Activated naive CD4-positive, alpha-beta T cell treated with anti-CD3 and anti-CD28 coated beads for 36 hours (primary cell): ENCODE results near the gene CRB2. TPM values are rescaled to one million over a fixed set of nuclear protein-coding genes. Genes with fewer than 3 reads are reported as not detected.

ENCODE experiments used
- CTCF ChIA-PET: fragments of 350-600 bp; sonication (Branson Sonifier 250); formaldehyde crosslinking; loops from one replicate; lab custom pipeline; 2021; ENCODE audit warnings: antibody characterized with exemption; lab: Charles Lee
- DNase-seq: peaks from one replicate; pipeline ENCODE4 v3.0.0-alpha.2; 2020
- H3K27ac Mint-ChIP-seq: one replicate; pipeline ENCODE4 v1.8.0; 2021; ENCODE audit warnings: mild to moderate bottlenecking, mixed read lengths
- H3K27me3 Mint-ChIP-seq: one replicate; pipeline ENCODE4 v1.8.0; 2021; ENCODE audit warnings: low read depth, mixed read lengths
- H3K36me3 Mint-ChIP-seq: one replicate; pipeline ENCODE4 v1.8.0; 2021; ENCODE audit warnings: low read depth, mixed read lengths
- H3K4me1 Mint-ChIP-seq: one replicate; pipeline ENCODE4 v1.8.0; 2021; ENCODE audit warnings: low read depth, mixed read lengths
- H3K4me3 Mint-ChIP-seq: one replicate; pipeline ENCODE4 v1.8.0; 2021; ENCODE audit warnings: mild to moderate bottlenecking, moderate library complexity, mixed read lengths
- H3K9me3 Mint-ChIP-seq: one replicate; pipeline ENCODE4 v1.8.0; 2021; ENCODE audit warnings: mixed read lengths
- intact Hi-C: fragments of 100-400 bp; cut with micrococcal nuclease; formaldehyde crosslinking; loops from one replicate; pipeline ENCODE4 v1.15.1; 2023
- total RNA-seq, 2 experiments: library from RNA; stranded (reverse); gene quantifications; one replicate each; pipeline ENCODE4 v1.2.3, GENCODE V29; 2021

The CRB2 gene
- total RNA-seq, 2 experiments from 2014 or later, result not detected

DNA sequence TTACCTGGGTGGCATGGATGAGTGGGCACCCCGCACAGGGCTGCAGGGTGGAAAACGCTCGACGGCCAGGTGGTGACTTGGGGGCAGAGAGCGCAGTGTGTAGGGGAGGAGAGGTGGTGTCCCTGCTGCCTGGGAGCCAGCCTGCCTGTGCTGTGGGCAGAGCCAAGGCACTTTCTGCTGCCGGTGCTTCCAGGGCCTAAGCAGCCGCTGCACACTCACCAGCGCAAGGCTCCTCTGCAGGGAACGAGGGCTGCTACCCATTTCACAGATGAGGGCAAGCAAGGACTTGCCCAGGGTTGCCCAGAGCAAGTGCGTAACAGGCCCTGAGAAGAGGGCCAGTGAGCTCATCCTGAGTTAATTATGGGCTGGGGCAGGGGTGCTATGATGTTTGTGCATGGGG, 62.5 kb downstream of the CRB2 start:
- Mint-ChIP-seq H3K4me3 (no peak overlapping the region), H3K9me3 (no peaks in the 10 kb centered on the region), H3K27me3 (no peaks in the 10 kb centered on the region), H3K4me1 (no peaks in the 10 kb centered on the region), H3K27ac (peak overlapping the region; percentile 19), H3K36me3 (peaks cover 5% of the 10 kb centered on the region)
- DNase-seq, result no peak
- intact Hi-C loops, result no loop called here
- CTCF ChIA-PET, result no interaction called here

- intact Hi-C loops, result no loop called here
- Mint-ChIP-seq H3K9me3 (no peaks in the 10 kb centered on the region), H3K27ac (no peak overlapping the region), H3K36me3 (peaks cover 4% of the 10 kb centered on the region), H3K4me3 (no peak overlapping the region), H3K4me1 (no peaks in the 10 kb centered on the region), H3K27me3 (no peaks in the 10 kb centered on the region)
- CTCF ChIA-PET, result no interaction called here
- no peak for DNase-seq
Observed at GRCh38 chr9:123419091-123419490, 63.1 kb downstream of the CRB2 start.

DNA sequence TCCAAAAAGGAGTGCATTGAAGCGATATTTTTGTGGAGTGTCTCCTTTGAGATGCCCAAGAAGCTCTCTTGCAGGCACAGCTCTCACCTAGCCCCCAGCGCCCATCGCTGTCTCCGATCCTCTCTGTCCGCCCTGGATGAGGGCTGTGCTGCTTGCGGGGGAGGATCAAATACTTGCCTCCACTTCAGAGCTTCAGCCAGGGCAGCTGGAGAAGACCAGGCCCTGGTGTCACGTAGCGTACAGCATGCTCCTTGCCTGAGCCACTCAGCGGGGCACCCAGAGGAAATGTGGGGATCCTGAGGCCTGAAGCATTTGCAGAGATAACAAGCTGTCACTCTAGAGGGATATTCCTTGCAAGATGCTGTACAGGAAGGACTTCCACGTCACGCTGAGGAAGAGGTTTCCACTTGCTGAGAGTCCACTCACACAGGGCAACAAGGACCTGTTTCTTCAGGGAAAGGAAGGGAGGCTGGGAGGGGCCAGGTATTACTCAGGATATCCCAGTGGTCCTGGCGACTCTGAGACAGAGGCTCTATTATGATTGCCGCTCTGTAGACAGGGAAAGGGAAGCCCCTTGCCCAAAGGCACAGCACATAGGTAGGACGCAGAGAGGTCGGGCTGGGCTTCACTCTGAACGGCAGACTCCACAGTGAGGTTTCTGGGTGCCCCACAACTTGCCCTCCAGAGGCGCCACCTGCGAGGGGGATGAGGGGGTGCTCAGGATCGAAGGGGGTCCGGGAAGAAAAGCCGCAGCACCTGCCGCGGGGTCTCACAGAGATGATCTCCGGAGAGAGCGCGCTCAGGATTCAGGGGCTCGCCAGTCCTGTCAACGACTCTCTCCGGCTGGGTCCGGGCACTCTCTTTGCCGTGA, 64.0 kb downstream of the CRB2 start:
- H3K27me3 Mint-ChIP-seq, result no peaks in the 10 kb centered on the region

GRCh38 chr9:123420592-123421111, 64.7 kb downstream of the CRB2 start:
- CTCF ChIA-PET, result no interaction called here
- Mint-ChIP-seq H3K4me1 (no peaks in the 10 kb centered on the region), H3K36me3 (peaks cover 4% of the 10 kb centered on the region), H3K9me3 (no peaks in the 10 kb centered on the region), H3K4me3 (no peak overlapping the region), H3K27me3 (no peaks in the 10 kb centered on the region), H3K27ac (no peak overlapping the region)
- DNase-seq, result no peak
- intact Hi-C loops, result no loop called here

More for the DNA sequence above, 64.0 kb downstream of the CRB2 start:
- Mint-ChIP-seq H3K4me3 (no peak overlapping the region), H3K9me3 (no peaks in the 10 kb centered on the region), H3K4me1 (no peaks in the 10 kb centered on the region), H3K36me3 (peaks cover 4% of the 10 kb centered on the region), H3K27ac (no peak overlapping the region)
- intact Hi-C loops, result no loop called here
- DNase-seq, result no peak
- CTCF ChIA-PET, result no interaction called here

DNA sequence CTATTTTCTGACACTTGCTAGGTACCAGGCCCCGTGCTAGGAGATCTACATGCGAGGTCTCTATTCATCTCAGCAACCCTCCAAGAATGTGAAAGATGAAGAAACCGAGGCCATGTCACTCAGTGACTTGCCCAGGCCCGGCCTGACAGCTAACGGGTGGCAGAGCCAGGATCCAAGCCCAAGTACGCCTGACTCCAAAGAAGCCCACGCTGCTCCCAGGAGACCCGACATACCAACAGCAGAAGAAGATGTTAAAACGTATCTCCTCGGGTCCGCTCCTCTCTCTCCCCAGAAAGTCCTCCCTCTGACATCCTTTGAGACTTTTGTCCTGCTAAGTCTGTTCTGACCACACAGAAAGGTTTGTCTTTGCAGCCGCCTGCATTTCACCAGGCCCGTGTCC, 65.2 kb downstream of the CRB2 start:
- Mint-ChIP-seq H3K4me3 (no peak overlapping the region), H3K36me3 (peaks cover 4% of the 10 kb centered on the region), H3K27ac (no peak overlapping the region), H3K9me3 (no peaks in the 10 kb centered on the region), H3K27me3 (no peaks in the 10 kb centered on the region), H3K4me1 (no peaks in the 10 kb centered on the region)
- DNase-seq, result no peak
- CTCF ChIA-PET, result no interaction called here
- intact Hi-C loops, result no loop called here

DNA sequence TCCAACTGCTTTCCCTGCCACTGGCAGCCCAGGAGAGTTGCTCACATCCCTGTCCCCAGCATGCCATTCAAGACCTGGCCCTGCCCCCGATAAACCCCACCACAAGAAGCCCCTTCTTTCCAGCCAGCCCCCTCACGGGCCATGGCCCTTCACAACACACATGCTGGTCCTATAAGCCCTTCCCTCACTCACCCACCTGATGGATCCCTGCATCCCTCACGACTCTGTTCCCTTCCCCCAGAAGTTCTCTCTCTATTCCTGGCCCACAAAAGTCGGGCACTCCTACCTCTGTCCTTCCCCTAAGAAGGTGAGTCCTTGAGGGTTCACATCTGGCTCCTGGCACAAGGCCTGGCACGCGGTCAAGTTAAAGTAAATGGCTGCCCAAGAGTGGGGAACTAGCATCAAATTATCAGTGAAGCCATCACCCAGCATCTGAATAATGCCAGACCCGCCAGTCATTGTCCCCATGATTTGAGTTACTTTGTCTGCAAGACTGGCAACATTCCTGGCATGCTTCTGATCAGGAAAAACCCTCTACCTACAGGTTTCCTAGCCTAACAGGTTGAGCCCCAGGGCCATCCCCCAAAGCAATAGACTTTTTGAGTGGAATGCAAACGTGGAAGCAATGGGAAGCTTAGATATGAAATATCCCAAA, 65.9 kb downstream of the CRB2 start:
- intact Hi-C loops, result no loop called here
- Mint-ChIP-seq H3K27ac (no peak overlapping the region), H3K4me3 (no peak overlapping the region), H3K27me3 (no peaks in the 10 kb centered on the region), H3K36me3 (peaks cover 2% of the 10 kb centered on the region), H3K4me1 (no peaks in the 10 kb centered on the region), H3K9me3 (no peaks in the 10 kb centered on the region)
- DNase-seq, result no peak
- CTCF ChIA-PET, result interaction anchor here (1.2 kb wide), 1 partner anchor 17 kb away, joined by 3 read pairs; no protein-coding TSS in a partner anchor

DNA sequence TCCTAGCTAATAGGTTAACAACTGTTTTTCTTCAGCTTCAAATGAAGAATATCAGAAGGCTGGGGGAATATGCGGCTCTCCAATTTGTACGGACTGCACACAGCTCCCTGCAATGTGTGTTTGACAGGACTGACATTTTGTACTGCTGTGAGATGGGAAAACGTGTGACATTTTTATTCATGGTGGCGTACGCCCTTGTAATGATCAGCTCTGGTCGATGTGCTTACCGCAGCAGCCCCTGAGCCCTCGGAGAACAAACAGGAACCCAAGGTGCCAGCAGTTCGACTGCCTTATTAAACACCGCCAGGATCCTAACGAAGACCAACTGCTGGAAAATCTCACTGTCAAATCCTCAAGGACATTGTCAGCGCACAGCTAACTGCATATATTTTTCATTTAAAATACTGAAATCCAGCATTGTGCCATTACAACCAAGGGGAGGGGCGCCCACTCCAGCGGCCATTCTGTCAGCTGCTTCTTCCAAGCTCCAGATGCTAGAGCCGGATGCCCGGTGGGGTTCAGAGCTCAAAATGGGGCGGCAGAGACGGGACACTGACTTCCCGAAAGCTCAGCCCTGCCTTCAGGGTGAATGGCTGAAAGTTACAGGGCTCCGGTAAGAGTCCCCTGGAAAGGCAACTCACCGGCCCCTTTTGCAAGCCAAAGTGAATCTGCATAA, 66.8 kb downstream of the CRB2 start:
- Mint-ChIP-seq H3K9me3 (no peaks in the 10 kb centered on the region), H3K4me1 (no peaks in the 10 kb centered on the region), H3K27me3 (no peaks in the 10 kb centered on the region), H3K27ac (no peak overlapping the region), H3K4me3 (no peak overlapping the region), H3K36me3 (peaks cover 2% of the 10 kb centered on the region)
- CTCF ChIA-PET, result interaction anchor here (1.2 kb wide), 1 partner anchor 16 kb away, joined by 3 read pairs; no protein-coding TSS in a partner anchor
- no peak for DNase-seq
- intact Hi-C loops, result no loop called here

DNA sequence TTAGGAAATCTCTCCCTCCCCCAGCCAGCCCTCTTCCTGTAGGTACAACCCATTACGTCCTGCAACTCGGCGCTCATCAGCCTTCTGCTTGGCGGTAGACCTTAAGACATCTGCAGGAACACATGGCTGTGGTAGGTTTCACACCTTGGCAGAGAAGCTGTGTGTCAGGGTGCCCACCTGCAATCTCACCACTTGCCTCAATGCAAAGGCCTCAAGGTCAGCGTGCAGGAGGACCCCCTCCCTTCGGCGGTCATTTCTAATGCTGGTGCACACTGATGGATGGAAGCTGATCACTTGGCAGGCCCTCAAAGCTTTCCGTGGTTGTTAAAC, 67.3 kb downstream of the CRB2 start:
- Mint-ChIP-seq H3K9me3 (no peaks in the 10 kb centered on the region), H3K36me3 (peaks cover 2% of the 10 kb centered on the region), H3K27ac (no peak overlapping the region), H3K27me3 (no peaks in the 10 kb centered on the region), H3K4me3 (no peak overlapping the region), H3K4me1 (no peaks in the 10 kb centered on the region)
- CTCF ChIA-PET, result interaction anchor here (1.2 kb wide), 1 partner anchor 16 kb away, joined by 3 read pairs; no protein-coding TSS in a partner anchor
- intact Hi-C loops, result no loop called here
- no peak for DNase-seq

DNA sequence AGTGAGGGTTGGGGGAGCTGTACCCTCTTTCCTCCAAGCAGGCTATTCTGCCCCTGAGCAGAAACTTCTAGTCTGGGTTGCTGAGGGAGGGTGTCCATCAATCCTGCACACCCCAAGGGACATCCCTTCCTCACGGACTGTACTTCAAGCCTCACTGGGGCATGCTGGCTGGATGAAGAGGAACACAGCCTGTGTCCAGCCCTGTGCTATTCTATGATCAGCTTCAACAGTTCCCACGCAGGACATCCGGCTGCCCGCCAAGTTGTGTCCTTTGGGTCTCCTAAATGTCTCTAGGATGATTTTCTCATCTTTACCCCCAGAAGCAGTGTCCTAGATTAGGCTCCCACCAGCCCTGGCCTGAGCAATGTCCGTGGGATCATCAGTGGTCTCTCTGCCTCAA, 68.1 kb downstream of the CRB2 start:
- H3K4me1 Mint-ChIP-seq, result no peaks in the 10 kb centered on the region
- intact Hi-C loops, result no loop called here
- H3K9me3 Mint-ChIP-seq, result no peaks in the 10 kb centered on the region
- no peak for DNase-seq
- H3K27me3 Mint-ChIP-seq, result no peaks in the 10 kb centered on the region
- no peak overlapping the region for H3K27ac Mint-ChIP-seq
- H3K4me3 Mint-ChIP-seq, result no peak overlapping the region
- H3K36me3 Mint-ChIP-seq, result no peaks in the 10 kb centered on the region
- CTCF ChIA-PET, result no interaction called here

DNA sequence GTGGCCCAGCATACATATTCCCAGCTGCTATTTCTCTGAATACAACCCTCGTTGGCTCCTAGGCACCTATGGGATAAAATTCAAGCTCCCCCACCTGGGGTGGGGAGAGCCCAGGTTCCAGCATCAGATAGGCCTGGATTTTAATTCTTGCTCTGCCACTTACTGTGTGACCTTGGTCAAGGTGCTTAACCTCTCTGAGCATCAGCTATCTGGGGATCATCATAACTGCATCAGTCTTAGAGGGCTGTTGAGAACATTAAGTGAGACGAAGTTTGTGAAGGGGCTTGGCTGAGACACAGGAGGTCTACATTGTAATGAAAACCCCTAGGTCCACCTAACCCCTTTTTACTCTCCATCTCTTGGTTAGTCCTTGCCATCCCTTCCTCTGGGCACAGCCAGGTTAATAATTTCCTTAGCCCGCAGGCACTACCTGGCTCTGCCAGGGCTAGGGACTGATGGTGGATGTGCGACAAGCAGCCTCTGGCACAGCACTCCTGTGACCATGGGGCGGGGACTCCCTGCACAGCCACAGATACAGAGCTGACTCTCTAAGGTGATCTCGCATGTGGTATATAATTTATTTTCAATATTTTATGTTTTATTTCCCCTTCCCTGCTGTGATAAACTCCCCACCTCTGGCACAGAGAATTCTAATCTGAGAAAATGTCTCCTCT, 68.7 kb downstream of the CRB2 start:
- CTCF ChIA-PET, result no interaction called here
- intact Hi-C loops, result no loop called here
- no peaks in the 10 kb centered on the region for H3K9me3 Mint-ChIP-seq
- no peaks in the 10 kb centered on the region for H3K4me1 Mint-ChIP-seq
- H3K36me3 Mint-ChIP-seq, result peaks cover 4% of the 10 kb centered on the region
- no peak for DNase-seq
- no peaks in the 10 kb centered on the region for H3K27me3 Mint-ChIP-seq
- H3K27ac Mint-ChIP-seq, result no peak overlapping the region
- no peak overlapping the region for H3K4me3 Mint-ChIP-seq

GRCh38 chr9:123425261-123425821, 69.3 kb downstream of the CRB2 start:
- Mint-ChIP-seq H3K4me3 (no peak overlapping the region), H3K27me3 (no peaks in the 10 kb centered on the region), H3K27ac (no peak overlapping the region), H3K36me3 (peaks cover 11% of the 10 kb centered on the region), H3K4me1 (no peaks in the 10 kb centered on the region), H3K9me3 (peaks cover 1% of the 10 kb centered on the region)
- no peak for DNase-seq
- intact Hi-C loops, result no loop called here
- CTCF ChIA-PET, result no interaction called here
